Mucosa of rectum (tissue), 2 donors: Measurements from ENCODE around the gene CCDC28B.

Experiments
- H3K27ac ChIP-seq, 2 donors: one replicate each; pipeline ENCODE4 v1.7.0; 2013; ENCODE audit warnings: inconsistent platforms in 2 of 2, low read depth in 2 of 2, low read length in 2 of 2
- H3K27me3 ChIP-seq, 2 donors: one replicate each; pipeline ENCODE4 v1.7.0; 2013; ENCODE audit warnings: low read length in 2 of 2; ENCODE audit not compliant: control insufficient read depth in 2 of 2, insufficient read depth in 2 of 2
- H3K36me3 ChIP-seq, 2 donors: one replicate each; pipeline ENCODE4 v1.7.0; 2013; ENCODE audit warnings: low read length in 2 of 2; ENCODE audit not compliant: control insufficient read depth in 2 of 2, insufficient read depth in 2 of 2
- H3K4me1 ChIP-seq, 2 donors: one replicate each; pipeline ENCODE4 v1.7.0; 2013; ENCODE audit warnings: low read length in 2 of 2, mild to moderate bottlenecking in 1 of 2; ENCODE audit not compliant: control insufficient read depth in 2 of 2, insufficient read depth in 2 of 2
- H3K4me3 ChIP-seq, 2 donors: one replicate each; pipeline ENCODE4 v1.7.0; 2013; ENCODE audit warnings: low read length in 2 of 2
- H3K9ac ChIP-seq, 2 donors: one replicate each; pipeline ENCODE4 v1.7.0; 2013; ENCODE audit warnings: low read length in 2 of 2, low read depth in 1 of 2, mild to moderate bottlenecking in 1 of 2
- H3K9me3 ChIP-seq, 2 donors: one replicate each; pipeline ENCODE4 v1.7.0; 2013; ENCODE audit warnings: low read length in 2 of 2; ENCODE audit not compliant: control insufficient read depth in 2 of 2
- donor health status: healthy.
- donor health status: Normal muscosa, but diverticular disease.

The CCDC28B gene

GRCh38 chr1:32201011-32201855, 838 bp downstream of the CCDC28B start:
- Histone ChIP-seq H3K9me3 (no peaks in the 10 kb centered on the region), H3K9ac (peak overlapping the region; percentile 41 to 44), H3K27me3 (no peaks in the 10 kb centered on the region), H3K4me3 (peak overlapping the region; percentile 73 to 83), H3K27ac (peak overlapping the region; percentile 70 to 79), H3K4me1 (peaks cover 21 to 24% of the 10 kb centered on the region in 2 donors), H3K36me3 (peaks cover 0 to 16% of the 10 kb centered on the region in 2 donors)

GRCh38 chr1:32204943-32205361, 4.6 kb downstream of the CCDC28B start:
- Histone ChIP-seq H3K36me3 (no peaks in the 10 kb centered on the region), H3K9me3 (no peaks in the 10 kb centered on the region), H3K4me1 (peaks cover 33 to 37% of the 10 kb centered on the region in 2 donors), H3K27ac (peak overlapping the region in 1 of 2 donors; percentile 9), H3K4me3 (peak overlapping the region; percentile 78 to 84), H3K9ac (peak overlapping the region; percentile 41 to 86), H3K27me3 (no peaks in the 10 kb centered on the region)

- H3K4me1 ChIP-seq, result peaks cover 31 to 34% of the 10 kb centered on the region in 2 donors
- peak within 1 kb of the TSS; percentile 86 to 94 for H3K9ac ChIP-seq
- peak within 1 kb of the TSS; percentile 78 to 84 for H3K4me3 ChIP-seq
- H3K36me3 ChIP-seq, result no peaks in the 10 kb centered on the region
- H3K27me3 ChIP-seq, result no peaks in the 10 kb centered on the region
- peak within 1 kb of the TSS in 1 of 2 donors; percentile 9 for H3K27ac ChIP-seq
- H3K9me3 ChIP-seq, result no peaks in the 10 kb centered on the region
Measured at GRCh38 chr1:32205401-32206370, 5.3 kb downstream of the CCDC28B start, which contains the start of gene IQCC. IQCC (plus strand) TSS chr1:32205671; CDS start chr1:32205682, 11 bp downstream.

- Histone ChIP-seq H3K4me3 (no peak overlapping the region), H3K27ac (peak overlapping the region; percentile 62 to 85), H3K9me3 (no peaks in the 10 kb centered on the region), H3K36me3 (peaks cover 0 to 3% of the 10 kb centered on the region in 2 donors), H3K4me1 (peaks cover 23 to 26% of the 10 kb centered on the region in 2 donors), H3K27me3 (no peaks in the 10 kb centered on the region), H3K9ac (peak overlapping the region; percentile 24 to 34)
Measured at GRCh38 chr1:32208469-32208868, 8.1 kb downstream of the CCDC28B start.

- Histone ChIP-seq H3K9ac (peak within 1 kb of the TSS; percentile 24 to 34), H3K36me3 (peaks cover 0 to 3% of the 10 kb centered on the region in 2 donors)
Measured at GRCh38 chr1:32208891-32209328, 8.5 kb downstream of the CCDC28B start, which contains the start of gene DCDC2B. DCDC2B (plus strand) TSS chr1:32209089; CDS start chr1:32209094, 5 bp downstream.

GRCh38 chr1:32215629-32216480, 15.5 kb downstream of the CCDC28B start:
- Histone ChIP-seq H3K36me3 (peaks cover 21 to 22% of the 10 kb centered on the region in 2 donors), H3K27me3 (no peaks in the 10 kb centered on the region), H3K9me3 (no peaks in the 10 kb centered on the region), H3K27ac (peak overlapping the region; percentile 93 to 95), H3K9ac (peak overlapping the region; percentile 49 to 72), H3K4me3 (peak overlapping the region; percentile 13 to 14), H3K4me1 (peaks cover 22 to 35% of the 10 kb centered on the region in 2 donors)

More at GRCh38 chr1:32208891-32209328, 8.5 kb downstream of the CCDC28B start, which contains the start of gene DCDC2B:
- Histone ChIP-seq H3K4me1 (peaks cover 23 to 26% of the 10 kb centered on the region in 2 donors), H3K27me3 (no peaks in the 10 kb centered on the region), H3K27ac (peak within 1 kb of the TSS; percentile 62 to 85), H3K4me3 (no peak within 1 kb of the TSS), H3K9me3 (no peaks in the 10 kb centered on the region)

- Histone ChIP-seq H3K36me3 (peaks cover 21 to 22% of the 10 kb centered on the region in 2 donors), H3K27ac (peak overlapping the region; percentile 93 to 95), H3K27me3 (no peaks in the 10 kb centered on the region), H3K9ac (peak overlapping the region in 1 of 2 donors; percentile 72), H3K4me1 (peaks cover 27 to 42% of the 10 kb centered on the region in 2 donors), H3K4me3 (peak overlapping the region in 1 of 2 donors; percentile 2), H3K9me3 (no peaks in the 10 kb centered on the region)
Measured at GRCh38 chr1:32216566-32216965, 16.2 kb downstream of the CCDC28B start.

GRCh38 chr1:32219022-32219421, 18.6 kb downstream of the CCDC28B start:
- Histone ChIP-seq H3K4me3 (no peak overlapping the region), H3K9ac (no peak overlapping the region), H3K27me3 (no peaks in the 10 kb centered on the region), H3K9me3 (no peaks in the 10 kb centered on the region), H3K36me3 (peaks cover 21 to 26% of the 10 kb centered on the region in 2 donors), H3K4me1 (peaks cover 40 to 50% of the 10 kb centered on the region in 2 donors), H3K27ac (no peak overlapping the region)
